DND-41 (cell line): Measurements from ENCODE around the gene DDX27.
A peak's percentile ranks its signal among the peaks of the same experiment; 100 is the strongest.

Experiments
- ATAC-seq: fragments of 200-7000 bp; cut with Tn5 transposase; 3 replicates; pipeline ENCODE4 v1.9.1; 2021; ENCODE audit warnings: low read depth; ENCODE audit not compliant: insufficient read depth
- DNase-seq: peaks from one replicate; pipeline ENCODE4 v3.0.0-alpha.2; 2020
- H2AFZ ChIP-seq: 2 replicates; pipeline ENCODE4 v1.6.0; 2012; ENCODE audit warnings: low read depth, low read length
- H3K27ac ChIP-seq: 2 replicates; pipeline ENCODE4 v1.5.1; 2012; ENCODE audit warnings: low read length, inconsistent platforms
- H3K27me3 ChIP-seq: fragments of 200-600 bp; sonication (generic); 2 replicates; pipeline ENCODE4 v1.6.0; 2012; ENCODE audit warnings: low read length, mild to moderate bottlenecking, inconsistent platforms; ENCODE audit not compliant: insufficient read depth, poor library complexity
- H3K36me3 ChIP-seq: 2 replicates; pipeline ENCODE4 v1.5.1; 2012; ENCODE audit warnings: low read length, inconsistent platforms; ENCODE audit not compliant: insufficient read depth
- H3K4me1 ChIP-seq: 2 replicates; pipeline ENCODE4 v1.5.1; 2012; ENCODE audit warnings: mild to moderate bottlenecking, low read length; ENCODE audit not compliant: insufficient read depth
- H3K4me2 ChIP-seq: 2 replicates; pipeline ENCODE4 v1.6.0; 2012; ENCODE audit warnings: mild to moderate bottlenecking, moderate library complexity, low read length, inconsistent platforms; ENCODE audit not compliant: insufficient read depth
- H3K4me3 ChIP-seq, 2 experiments: fragments of 200-600 bp in 1 of 2; shearing (Covaris generic) in 1 of 2; 2 replicates each; pipeline ENCODE4 v1.5.1; 2012 to 2016; ENCODE audit warnings: inconsistent platforms in 2 of 2, low read length in 2 of 2, mild to moderate bottlenecking in 2 of 2, low read depth in 1 of 2, moderate library complexity in 1 of 2
- H3K79me2 ChIP-seq: 2 replicates; pipeline ENCODE4 v1.6.0; 2012; ENCODE audit warnings: low read length, inconsistent platforms; ENCODE audit not compliant: insufficient read depth
- H3K9ac ChIP-seq: 2 replicates; pipeline ENCODE4 v1.6.0; 2012; ENCODE audit warnings: low read depth, mild to moderate bottlenecking, inconsistent platforms, low read length, moderate library complexity
- H3K9me3 ChIP-seq: 2 replicates; pipeline ENCODE4 v1.5.1; 2012; ENCODE audit warnings: low read length, moderate library complexity, mild to moderate bottlenecking, inconsistent platforms; ENCODE audit not compliant: insufficient read depth, severe bottlenecking
- H4K20me1 ChIP-seq: 2 replicates; pipeline ENCODE4 v1.6.0; 2012; ENCODE audit warnings: low read length; ENCODE audit not compliant: insufficient read depth
- CTCF ChIP-seq: IDR thresholded peaks from 2 replicates; pipeline ENCODE4 v1.5.1; 2012; ENCODE audit warnings: borderline replicate concordance, low read length, moderate library complexity, mild to moderate bottlenecking; ENCODE audit not compliant: poor library complexity, severe bottlenecking; ENCODE audit errors: extremely low read depth
- EZH2 ChIP-seq: IDR thresholded peaks from 3 replicates; pipeline ENCODE4 v1.6.1; 2012; ENCODE audit warnings: borderline replicate concordance, low read depth, mild to moderate bottlenecking, moderate library complexity, low read length, inconsistent platforms; ENCODE audit not compliant: severe bottlenecking

DDX27 gene

GRCh38 chr20:49272654-49273053 is 53.4 kb downstream of the DDX27 start:
- Histone ChIP-seq H3K9ac (no peak overlapping the region), H3K79me2 (peaks cover 86% of the 10 kb centered on the region), H4K20me1 (peaks cover 20% of the 10 kb centered on the region; the same call in 1 of the 2 replicates), H3K27ac (no peak overlapping the region), H2AFZ (no peak overlapping the region), H3K4me2 (no peak overlapping the region), H3K4me3 (no peak overlapping the region), H3K9me3 (no peaks in the 10 kb centered on the region), H3K4me1 (peaks cover 47% of the 10 kb centered on the region), H3K36me3 (peaks cover 65% of the 10 kb centered on the region), H3K27me3 (no peaks in the 10 kb centered on the region)
- no peak for DNase-seq
- no peak for TF ChIP-seq CTCF
- no peak for TF ChIP-seq EZH2
- ATAC-seq, result no peak

- H3K36me3 ChIP-seq, result peaks cover 66% of the 10 kb centered on the region
These were observed 54.6 kb downstream of the DDX27 start for GRCh38 chr20:49273696-49274277.

GRCh38 chr20:49275216-49275615 is 56.0 kb downstream of the DDX27 start:
- peak overlapping the region; percentile 93; the same call in 1 of the 2 replicates for H3K4me2 ChIP-seq
- peaks cover 82% of the 10 kb centered on the region for H3K79me2 ChIP-seq
- ATAC-seq (no peak), DNase-seq (no peak)
- H3K27ac ChIP-seq, result no peak overlapping the region
- H3K4me1 ChIP-seq, result peaks cover 41% of the 10 kb centered on the region
- no peak overlapping the region for H3K9ac ChIP-seq
- H2AFZ ChIP-seq, result no peak overlapping the region
- no peak for TF ChIP-seq CTCF
- no peak for TF ChIP-seq EZH2
- H3K27me3 ChIP-seq, result no peaks in the 10 kb centered on the region
- H3K36me3 ChIP-seq, result peaks cover 66% of the 10 kb centered on the region
- H3K4me3 ChIP-seq, result no peak overlapping the region
- H3K9me3 ChIP-seq, result peaks cover 9% of the 10 kb centered on the region
- H4K20me1 ChIP-seq, result peaks cover 15% of the 10 kb centered on the region; the same call in 1 of the 2 replicates

More at GRCh38 chr20:49273696-49274277, 54.6 kb downstream of the DDX27 start:
- ATAC-seq (no peak), DNase-seq (no peak)
- Histone ChIP-seq H3K9me3 (no peaks in the 10 kb centered on the region), H3K27ac (no peak overlapping the region), H3K79me2 (peaks cover 81% of the 10 kb centered on the region), H3K27me3 (no peaks in the 10 kb centered on the region), H3K4me3 (no peak overlapping the region), H3K4me1 (peaks cover 40% of the 10 kb centered on the region), H4K20me1 (peaks cover 17% of the 10 kb centered on the region; the same call in 1 of the 2 replicates), H3K9ac (no peak overlapping the region), H3K4me2 (no peak overlapping the region; the same call in 1 of the 2 replicates), H2AFZ (no peak overlapping the region)
- TF ChIP-seq EZH2, result no peak
- TF ChIP-seq CTCF, result no peak
